ENCODE data around the gene HCN4.

The HCN4 gene

DNA sequence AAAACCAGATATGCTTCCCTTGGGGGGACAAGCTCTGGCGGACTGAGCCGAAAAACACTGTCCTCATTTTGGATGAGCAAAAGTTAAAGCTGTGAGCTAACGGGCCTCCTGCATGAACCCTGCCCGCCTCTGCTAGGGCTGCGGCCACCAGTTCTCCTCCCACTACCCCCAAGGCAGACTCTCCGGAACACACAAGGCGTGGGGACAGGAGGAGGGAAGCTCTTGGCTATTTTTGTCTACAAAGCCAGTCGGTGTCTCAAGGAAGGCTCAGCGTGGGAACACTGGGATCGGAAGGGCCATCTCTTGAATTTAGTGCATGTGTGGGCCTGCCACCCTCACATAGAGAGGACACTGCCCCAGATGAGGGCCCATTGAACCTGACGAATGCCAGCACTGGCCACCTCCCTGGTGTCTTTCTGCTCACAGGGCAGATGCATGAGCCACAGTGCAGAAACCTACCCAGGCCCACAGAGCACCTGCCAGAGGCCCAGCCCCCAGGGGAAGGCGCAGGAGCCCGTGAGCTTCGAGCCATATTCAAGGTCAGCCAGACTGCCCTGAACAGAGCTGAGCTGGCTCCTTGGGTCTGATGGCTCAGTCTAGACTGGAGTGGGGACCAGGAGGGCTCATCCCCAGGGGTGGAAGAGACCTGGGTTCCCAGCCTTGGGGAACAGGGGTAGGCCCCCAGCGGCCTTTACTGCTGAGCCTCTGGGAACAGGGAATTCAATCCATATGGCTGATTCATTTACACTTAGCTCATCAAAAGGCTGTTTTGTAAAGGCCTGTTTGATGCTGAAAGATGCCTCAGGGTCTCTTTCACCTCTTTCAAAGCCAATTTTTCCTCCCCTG is 38.3 kb downstream of the HCN4 start:
- in situ Hi-C loops (cut with HindIII; ENCODE audit: low sequenced_read_pairs): no loop called here
- DNase-seq (ENCODE audit: low read depth, low spot score): no peak
- H3K4me3 ChIP-seq (ENCODE audit: low read depth, low read length): no peak overlapping the region
- TF ChIP-seq, protein P1, sequence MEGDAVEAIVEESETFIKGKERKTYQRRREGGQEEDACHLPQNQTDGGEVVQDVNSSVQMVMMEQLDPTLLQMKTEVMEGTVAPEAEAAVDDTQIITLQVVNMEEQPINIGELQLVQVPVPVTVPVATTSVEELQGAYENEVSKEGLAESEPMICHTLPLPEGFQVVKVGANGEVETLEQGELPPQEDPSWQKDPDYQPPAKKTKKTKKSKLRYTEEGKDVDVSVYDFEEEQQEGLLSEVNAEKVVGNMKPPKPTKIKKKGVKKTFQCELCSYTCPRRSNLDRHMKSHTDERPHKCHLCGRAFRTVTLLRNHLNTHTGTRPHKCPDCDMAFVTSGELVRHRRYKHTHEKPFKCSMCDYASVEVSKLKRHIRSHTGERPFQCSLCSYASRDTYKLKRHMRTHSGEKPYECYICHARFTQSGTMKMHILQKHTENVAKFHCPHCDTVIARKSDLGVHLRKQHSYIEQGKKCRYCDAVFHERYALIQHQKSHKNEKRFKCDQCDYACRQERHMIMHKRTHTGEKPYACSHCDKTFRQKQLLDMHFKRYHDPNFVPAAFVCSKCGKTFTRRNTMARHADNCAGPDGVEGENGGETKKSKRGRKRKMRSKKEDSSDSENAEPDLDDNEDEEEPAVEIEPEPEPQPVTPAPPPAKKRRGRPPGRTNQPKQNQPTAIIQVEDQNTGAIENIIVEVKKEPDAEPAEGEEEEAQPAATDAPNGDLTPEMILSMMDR (IDR thresholded peaks at IDR 0.05; ENCODE audit: low read depth, low read length): no peak

DNA sequence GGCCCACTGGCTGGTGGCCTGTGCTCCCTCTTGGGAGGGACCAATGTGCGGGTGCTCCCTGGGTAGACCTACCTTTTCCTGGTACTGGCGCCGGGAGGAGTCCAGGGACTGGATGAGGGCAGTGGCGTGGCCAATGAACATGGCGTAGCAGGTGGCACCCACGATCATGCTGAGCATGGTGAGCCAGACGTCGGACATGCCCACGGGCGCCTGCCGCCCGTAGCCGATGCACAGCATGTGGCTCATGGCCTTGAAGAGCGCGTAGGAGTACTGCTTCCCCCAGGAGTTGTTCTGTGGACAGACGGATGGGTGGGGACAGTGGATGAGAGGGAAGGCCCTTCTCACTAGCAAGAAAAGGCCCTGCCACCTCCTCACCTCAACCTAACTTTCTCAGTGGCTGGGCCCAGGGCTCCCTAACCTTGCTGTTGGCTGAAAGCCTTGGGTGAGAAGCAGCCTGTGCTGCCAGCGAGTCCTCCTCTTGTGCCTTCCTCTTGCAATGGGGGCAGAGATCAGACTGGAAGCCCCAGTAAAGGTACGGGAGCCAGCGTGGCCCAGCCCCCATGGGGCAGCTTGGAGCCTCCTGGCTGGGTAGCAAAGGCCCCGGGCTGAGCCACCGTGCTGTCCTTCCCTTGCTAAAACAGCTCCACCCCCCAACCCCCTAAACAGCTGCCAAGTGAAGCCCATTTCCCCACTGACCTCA is 39.1 kb downstream of the HCN4 start:
- no peak overlapping the region for H3K4me3 ChIP-seq (ENCODE audit: low read depth, low read length)
- no peak for DNase-seq (ENCODE audit: low read depth, low spot score)
- TF ChIP-seq, protein P1 (IDR thresholded peaks at IDR 0.05; ENCODE audit: low read depth, low read length): no peak
- in situ Hi-C loops (cut with HindIII; ENCODE audit: low sequenced_read_pairs): no loop called here

DNA sequence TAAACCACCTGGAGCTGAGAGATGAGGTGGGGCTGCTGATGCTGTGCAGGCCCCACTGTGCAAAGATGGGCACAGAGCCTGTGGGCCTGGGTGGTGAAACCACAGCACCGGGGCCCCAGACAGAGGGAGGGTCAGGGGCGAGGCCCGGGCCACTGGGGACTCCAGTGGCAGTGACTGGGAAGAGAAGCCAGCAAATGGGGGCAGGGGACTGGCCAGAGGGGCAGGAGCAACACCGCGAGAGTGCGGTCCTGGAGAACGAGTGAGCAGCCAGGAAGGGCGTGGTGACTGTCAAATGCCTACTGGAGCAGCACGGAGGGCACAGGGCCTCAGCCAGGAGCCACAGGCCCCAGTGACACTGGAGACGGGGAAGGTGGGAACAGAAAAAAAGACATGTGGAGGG is 39.8 kb downstream of the HCN4 start:
- TF ChIP-seq, protein P1 (IDR thresholded peaks at IDR 0.05; ENCODE audit: low read depth, low read length): no peak
- no peak overlapping the region for H3K4me3 ChIP-seq (ENCODE audit: low read depth, low read length)
- no peak for DNase-seq (ENCODE audit: low read depth, low spot score)
- in situ Hi-C loops (cut with HindIII; ENCODE audit: low sequenced_read_pairs): no loop called here

DNA sequence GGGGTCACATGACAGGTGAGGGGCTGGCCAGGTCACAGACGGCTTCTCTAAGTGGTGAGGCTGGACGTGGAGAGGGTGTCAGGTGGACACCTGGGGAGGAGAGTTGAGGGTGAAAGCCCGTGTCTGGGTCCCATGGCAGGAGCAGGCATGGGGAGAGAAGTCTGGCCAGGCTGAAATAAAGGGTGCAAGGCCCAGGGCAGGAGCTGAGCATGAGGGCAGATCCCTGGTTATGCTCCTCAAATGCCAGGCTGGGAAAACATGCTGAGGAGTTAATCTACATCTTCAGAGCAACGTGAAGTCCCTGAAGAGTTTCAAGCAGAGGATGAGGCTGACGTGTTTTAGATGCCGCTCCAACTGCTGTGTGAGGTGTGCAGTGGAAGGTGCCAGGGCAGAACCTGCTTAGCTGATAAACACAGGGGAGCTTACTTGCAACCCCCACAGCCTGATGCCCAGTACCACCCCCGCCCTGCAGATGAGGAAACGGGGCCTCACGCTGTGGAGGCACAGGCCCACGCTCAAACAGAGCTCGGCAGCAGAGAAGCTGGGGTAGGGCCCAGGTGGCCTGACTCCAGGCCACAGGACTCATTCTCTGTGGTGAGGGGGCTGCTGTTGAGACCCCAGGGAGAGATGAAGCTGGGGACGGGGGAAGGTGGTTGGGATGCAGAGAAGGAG is 40.5 kb downstream of the HCN4 start:
- DNase-seq (ENCODE audit: low read depth, low spot score): no peak
- in situ Hi-C loops (cut with HindIII; ENCODE audit: low sequenced_read_pairs): no loop called here
- TF ChIP-seq, protein P1 (IDR thresholded peaks at IDR 0.05; ENCODE audit: low read depth, low read length): no peak
- no peak overlapping the region for H3K4me3 ChIP-seq (ENCODE audit: low read depth, low read length)

DNA sequence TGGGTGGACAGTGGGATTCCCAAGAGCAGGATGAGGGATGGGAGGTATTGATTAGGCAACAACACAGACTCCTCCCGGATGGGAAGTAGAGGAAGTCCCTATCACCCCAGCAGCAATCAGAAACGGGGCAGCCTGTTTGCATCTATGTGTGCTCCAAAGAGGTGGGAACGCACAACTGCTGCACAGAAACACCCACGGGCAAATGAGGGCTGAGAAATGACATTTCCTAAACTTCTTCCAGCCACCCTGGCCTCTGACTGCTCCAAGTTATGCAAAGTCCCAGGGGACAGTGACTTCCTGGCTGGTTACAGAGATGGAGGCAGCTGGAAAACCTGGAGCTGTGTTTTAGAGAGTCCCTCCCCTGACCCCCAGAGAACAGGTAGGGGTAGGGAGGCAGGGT is 42.6 kb downstream of the HCN4 start:
- in situ Hi-C loops (cut with HindIII; ENCODE audit: low sequenced_read_pairs): no loop called here
- TF ChIP-seq, protein P1 (IDR thresholded peaks at IDR 0.05; ENCODE audit: low read depth, low read length): no peak
- H3K4me3 ChIP-seq (ENCODE audit: low read depth, low read length): no peak overlapping the region
- DNase-seq (ENCODE audit: low read depth, low spot score): no peak

DNA sequence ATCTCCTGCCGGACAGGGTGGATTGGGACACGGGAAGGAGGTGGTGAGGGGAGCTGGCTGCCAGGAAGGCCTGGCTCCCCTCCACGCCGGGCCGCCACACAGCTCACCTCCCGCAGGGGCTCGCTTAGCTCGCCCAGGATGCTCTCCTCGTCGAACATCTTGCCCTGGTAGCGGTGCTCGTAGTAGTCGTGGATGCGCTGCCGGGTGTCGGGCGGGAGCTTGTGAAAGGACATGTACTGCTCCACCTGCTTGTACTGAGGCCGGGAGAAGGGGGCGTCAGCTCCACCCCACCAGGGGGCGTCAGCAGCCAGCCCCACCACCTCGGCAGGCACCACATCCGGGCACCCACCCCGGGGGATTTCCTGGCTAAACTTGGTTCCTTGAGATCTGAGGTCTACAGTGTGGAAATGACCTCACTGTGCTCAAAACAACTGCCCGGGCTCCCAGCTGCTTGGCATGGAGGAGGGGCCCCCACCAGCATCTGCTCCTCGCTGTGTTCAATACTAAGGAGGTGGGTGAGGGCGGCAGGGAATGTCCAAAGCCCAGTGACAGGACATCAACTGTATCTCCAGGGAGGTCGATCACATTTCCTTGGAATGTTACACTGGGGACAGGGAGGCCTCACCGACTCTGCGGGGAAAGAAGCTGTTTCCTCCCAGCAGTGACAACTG is 43.4 kb downstream of the HCN4 start:
- in situ Hi-C loops (cut with HindIII; ENCODE audit: low sequenced_read_pairs): no loop called here
- H3K4me3 ChIP-seq (ENCODE audit: low read depth, low read length): no peak overlapping the region

More for the DNA sequence above, 43.4 kb downstream of the HCN4 start:
- TF ChIP-seq, protein P1 (IDR thresholded peaks at IDR 0.05; ENCODE audit: low read depth, low read length): no peak
- DNase-seq (ENCODE audit: low read depth, low spot score): no peak

All from astrocyte of the spinal cord (primary cell).